ENCODE measurements around the gene RNASE11.
A peak's percentile ranks its signal among the peaks of the same experiment; 100 is the strongest.
"Not testable (repeated sequence)": the region's sequence is repeated elsewhere in the genome, so short reads cannot be mapped to it uniquely, and the experiment has no call there.

The RNASE11 gene

DNA sequence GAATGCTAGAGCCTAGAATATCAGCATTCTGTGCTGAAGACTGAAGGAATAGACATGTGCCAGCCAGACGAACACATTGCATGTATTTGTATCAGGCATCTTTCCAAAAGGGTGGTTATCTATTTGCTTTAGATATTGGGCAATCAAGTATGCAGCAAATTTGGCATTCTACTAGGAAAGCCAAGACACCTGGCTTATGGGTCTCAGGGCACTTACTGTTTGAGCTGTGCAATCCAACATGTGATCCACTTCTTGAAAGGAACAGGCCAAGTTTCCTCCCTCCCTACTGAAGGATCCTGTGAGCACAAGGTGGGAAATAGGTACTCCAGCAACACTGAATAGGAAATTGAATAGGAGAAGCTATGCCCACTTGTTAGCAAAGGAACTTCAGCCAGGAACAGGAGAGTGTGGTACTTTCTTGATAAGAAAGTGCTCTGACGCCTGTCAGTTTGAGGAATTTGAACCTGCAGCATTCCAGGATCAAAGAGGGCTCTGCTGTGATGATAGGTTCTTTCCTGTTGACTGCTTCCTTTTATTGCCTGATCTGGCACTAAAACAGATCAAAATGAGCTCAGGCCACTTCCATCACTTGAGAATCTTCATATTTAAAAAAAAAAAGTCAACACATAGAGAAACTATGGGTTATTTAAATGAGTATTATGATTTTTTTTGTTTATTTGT is 33.1 kb upstream of the RNASE11 start:
- no peak for DNase-seq (ENCODE audit: low read depth)
- H3K4me3 ChIP-seq (replicated peaks; ENCODE audit: low read depth, low read length): no peak overlapping the region
- TF ChIP-seq, protein P1, sequence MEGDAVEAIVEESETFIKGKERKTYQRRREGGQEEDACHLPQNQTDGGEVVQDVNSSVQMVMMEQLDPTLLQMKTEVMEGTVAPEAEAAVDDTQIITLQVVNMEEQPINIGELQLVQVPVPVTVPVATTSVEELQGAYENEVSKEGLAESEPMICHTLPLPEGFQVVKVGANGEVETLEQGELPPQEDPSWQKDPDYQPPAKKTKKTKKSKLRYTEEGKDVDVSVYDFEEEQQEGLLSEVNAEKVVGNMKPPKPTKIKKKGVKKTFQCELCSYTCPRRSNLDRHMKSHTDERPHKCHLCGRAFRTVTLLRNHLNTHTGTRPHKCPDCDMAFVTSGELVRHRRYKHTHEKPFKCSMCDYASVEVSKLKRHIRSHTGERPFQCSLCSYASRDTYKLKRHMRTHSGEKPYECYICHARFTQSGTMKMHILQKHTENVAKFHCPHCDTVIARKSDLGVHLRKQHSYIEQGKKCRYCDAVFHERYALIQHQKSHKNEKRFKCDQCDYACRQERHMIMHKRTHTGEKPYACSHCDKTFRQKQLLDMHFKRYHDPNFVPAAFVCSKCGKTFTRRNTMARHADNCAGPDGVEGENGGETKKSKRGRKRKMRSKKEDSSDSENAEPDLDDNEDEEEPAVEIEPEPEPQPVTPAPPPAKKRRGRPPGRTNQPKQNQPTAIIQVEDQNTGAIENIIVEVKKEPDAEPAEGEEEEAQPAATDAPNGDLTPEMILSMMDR (IDR thresholded peaks at IDR 0.05; ENCODE audit: low read length, missing control alignments): no peak

DNA sequence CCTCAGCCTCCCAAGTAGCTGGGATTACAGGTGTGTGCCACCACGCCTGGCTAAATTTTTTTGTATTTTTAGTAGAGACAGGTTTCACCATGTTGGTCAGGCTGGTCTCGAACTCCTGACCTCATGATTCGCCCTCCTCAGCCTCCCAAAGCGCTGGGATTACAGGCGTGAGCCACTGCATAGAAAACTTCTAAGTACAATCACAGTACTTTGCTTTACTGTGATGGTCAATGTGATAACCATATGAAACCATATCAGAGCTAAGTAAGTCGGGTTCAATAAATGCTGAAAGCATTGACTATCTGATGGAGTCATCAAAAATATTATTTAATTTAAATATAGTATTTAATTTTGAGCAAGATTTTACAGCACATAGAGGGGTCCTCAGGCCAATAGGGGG is 31.9 kb upstream of the RNASE11 start:
- DNase-seq (ENCODE audit: low read depth); H3K4me3 ChIP-seq (replicated peaks; ENCODE audit: low read depth, low read length): not testable (repeated sequence)

DNA sequence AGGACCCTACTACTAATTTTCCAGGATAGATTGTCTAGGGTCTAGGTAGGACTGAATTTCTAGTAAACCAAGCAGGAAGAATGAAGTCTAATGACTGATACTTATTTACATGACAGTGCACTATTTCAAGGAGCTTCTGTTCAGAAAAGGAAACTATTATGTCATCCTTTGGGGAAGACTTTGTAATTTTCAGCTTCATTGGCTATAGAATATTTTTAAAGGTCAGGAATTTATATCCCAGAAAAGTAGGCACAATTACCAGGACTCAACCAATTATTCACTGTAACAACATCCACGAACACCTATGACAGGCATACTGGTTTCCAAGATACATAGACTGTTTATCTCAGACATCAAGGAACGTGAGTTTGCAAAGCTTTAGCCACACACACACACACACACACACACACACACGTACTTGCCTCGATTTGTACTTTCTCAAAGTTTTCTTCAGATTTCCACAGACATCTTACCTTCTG is 30.5 kb upstream of the RNASE11 start:
- TF ChIP-seq, protein P1 (IDR thresholded peaks at IDR 0.05; ENCODE audit: low read length, missing control alignments): no peak
- DNase-seq (ENCODE audit: low read depth): no peak

DNA sequence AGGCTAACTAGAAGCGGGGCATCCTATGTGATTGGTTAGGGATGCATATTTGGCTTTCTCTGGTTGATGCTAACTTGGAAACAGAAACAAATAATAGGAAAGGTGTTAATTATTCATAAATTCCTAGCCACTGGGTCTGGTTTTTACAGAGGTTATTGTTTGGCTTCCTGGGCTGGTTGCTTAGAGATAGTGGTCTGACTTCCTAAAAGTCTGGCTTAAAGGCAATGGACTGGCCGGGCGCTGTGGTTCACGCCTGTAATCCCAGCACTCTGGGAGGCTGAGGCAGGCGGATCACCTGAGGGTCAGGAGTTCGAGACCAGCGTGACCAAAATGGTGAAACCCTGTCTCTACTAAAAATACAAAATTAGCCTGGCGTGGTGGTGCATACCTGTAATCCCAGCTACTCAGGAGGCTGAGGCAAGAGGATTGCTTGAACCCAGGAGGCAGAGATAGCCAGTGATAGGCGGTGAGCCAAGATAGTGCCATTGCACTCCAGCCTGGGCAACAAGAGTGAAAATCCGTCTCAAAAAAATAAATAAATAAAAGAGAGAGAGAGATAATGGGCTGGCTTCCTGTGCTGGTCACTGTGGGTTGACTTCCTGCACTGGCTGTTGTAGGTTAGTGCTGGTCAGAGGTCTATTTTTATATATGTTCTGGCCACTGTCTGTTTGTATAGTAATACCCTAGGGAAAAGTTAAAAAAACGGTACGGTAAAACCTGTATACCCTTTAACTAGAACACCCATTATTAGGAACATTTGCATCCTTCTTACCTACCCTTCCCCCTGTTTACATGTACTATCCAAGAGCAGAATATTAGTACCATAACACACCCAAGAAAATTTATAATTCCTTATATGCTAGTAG is 29.6 kb upstream of the RNASE11 start:
- TF ChIP-seq, protein P1 (IDR thresholded peaks at IDR 0.05; ENCODE audit: low read length, missing control alignments): no peak
- DNase-seq (ENCODE audit: low read depth): no peak

More for the DNA sequence above, 30.5 kb upstream of the RNASE11 start:
- H3K4me3 ChIP-seq (replicated peaks; ENCODE audit: low read depth, low read length): no peak overlapping the region

DNA sequence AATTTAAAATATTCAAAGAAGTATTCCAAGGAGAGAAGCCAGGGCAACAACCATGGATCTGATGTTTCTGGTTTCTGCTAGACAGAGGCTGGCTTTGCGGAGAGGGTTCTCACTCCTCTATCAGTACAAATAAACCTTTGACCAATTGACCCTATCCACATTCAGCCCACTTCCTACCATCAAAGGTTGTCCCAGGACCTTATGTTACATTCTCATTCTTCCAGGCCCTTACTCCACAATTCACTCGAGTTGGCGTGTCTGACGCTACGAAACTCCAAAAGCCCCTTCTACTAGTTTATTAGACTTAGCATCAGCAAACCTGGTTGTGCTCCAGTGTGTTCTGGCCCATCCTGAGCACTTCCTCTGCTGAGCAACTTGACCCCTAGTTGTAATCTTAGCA is 28.2 kb upstream of the RNASE11 start:
- TF ChIP-seq, protein P1 (IDR thresholded peaks at IDR 0.05; ENCODE audit: low read length, missing control alignments): no peak
- H3K4me3 ChIP-seq (replicated peaks; ENCODE audit: low read depth, low read length): no peak overlapping the region
- DNase-seq (ENCODE audit: low read depth): no peak

More for the DNA sequence above, 29.6 kb upstream of the RNASE11 start:
- no peak overlapping the region for H3K4me3 ChIP-seq (replicated peaks; ENCODE audit: low read depth, low read length)

DNA sequence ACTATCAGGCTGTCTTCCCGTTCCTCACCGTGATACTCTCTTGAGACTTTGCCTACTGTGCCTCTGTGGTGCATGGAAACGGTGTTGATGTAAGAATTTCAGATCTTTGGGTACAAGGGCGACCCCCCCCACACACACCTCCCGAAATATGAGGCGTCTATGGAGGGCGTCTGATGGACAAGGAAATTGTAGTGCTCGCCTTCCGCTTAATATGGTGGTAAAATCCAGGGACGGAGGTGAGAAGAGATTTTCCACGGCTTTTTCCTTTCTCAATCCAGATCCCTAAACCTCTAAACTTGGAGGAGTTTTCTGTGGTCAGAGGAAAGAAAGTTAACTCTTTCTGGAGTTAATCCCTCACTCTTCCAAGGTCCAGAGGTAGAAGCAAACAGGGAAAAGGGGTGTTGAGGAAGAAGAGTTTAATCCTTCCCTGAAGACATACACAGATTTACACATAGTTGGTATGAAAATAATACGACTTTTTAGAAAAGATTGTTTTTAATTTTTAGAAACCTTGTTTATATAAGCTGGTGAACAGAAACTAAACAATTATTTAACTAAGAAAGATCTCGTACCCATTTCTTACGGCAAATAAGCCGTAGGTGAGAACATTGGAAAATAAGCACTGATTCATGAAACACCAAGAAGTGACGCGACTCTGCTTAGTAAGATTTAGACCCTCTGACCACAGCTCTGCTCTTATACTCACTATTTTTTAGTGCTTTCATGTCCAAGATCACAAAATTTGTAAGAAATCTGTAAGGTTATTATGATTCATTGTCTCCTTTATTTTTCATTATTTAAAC is 26.4 kb upstream of the RNASE11 start:
- DNase-seq (ENCODE audit: low read depth): peak; percentile 29
- TF ChIP-seq, protein P1 (IDR thresholded peaks at IDR 0.05; ENCODE audit: low read length, missing control alignments): no peak
- peak overlapping the region; percentile 70 for H3K4me3 ChIP-seq (replicated peaks; ENCODE audit: low read depth, low read length)
